Psoas muscle (tissue), 8 donors: Measurements from ENCODE around the gene CCDC57. TPM values are rescaled to one million over a fixed set of nuclear protein-coding genes. Genes with fewer than 3 reads are reported as not detected.

Experiments
- ATAC-seq, 4 donors: fragments of 200-7000 bp; cut with Tn5 transposase; one replicate each; pipeline ENCODE4 v1.9.1; 2020; ENCODE audit warnings: moderate library complexity in 3 of 4, mild to moderate bottlenecking in 2 of 4
- DNase-seq, 2 donors: peaks; one replicate each; pipeline ENCODE4 v3.0.0-alpha.2; 2020
- H3K27ac ChIP-seq: fragments of 200-600 bp; one replicate; pipeline ENCODE4 v1.8.0; 2022
- H3K27me3 ChIP-seq, 3 donors: fragments of 200-600 bp in 1 of 3; one replicate each; pipeline versions ENCODE4 v1.6.1 to v1.8.0; 2013 to 2022; ENCODE audit warnings: low read length in 2 of 3, mild to moderate bottlenecking in 2 of 3, moderate library complexity in 1 of 3; ENCODE audit not compliant: insufficient read depth in 3 of 3
- H3K36me3 ChIP-seq, 2 donors: fragments of 200-600 bp in 1 of 2; one replicate each; pipeline versions ENCODE4 v1.6.1 to v1.8.0; 2013 to 2022; ENCODE audit warnings: low read depth in 1 of 2, mild to moderate bottlenecking in 1 of 2, moderate library complexity in 1 of 2; ENCODE audit not compliant: insufficient read depth in 1 of 2
- H3K4me1 ChIP-seq: fragments of 200-600 bp; one replicate; pipeline ENCODE4 v1.8.0; 2022
- H3K4me3 ChIP-seq: fragments of 200-600 bp; one replicate; pipeline ENCODE4 v1.8.0; 2022; ENCODE audit warnings: mild to moderate bottlenecking
- H3K9me3 ChIP-seq: fragments of 200-600 bp; one replicate; pipeline ENCODE4 v1.8.0; 2022
- CTCF ChIP-seq: fragments of 200-600 bp; IDR thresholded peaks from one replicate; pipeline ENCODE4 v1.8.0; 2022; ENCODE audit warnings: antibody characterized with exemption
- WGBS, 3 donors: extraction: QIAGEN DNeasy Blood & Tissue Kit; methylation state at CpG; one replicate each; pipeline versions ENCODE4 v1.1.6 to v1.1.7; 2013; 5-methylcytosine and 5-hydroxymethylcytosine counted together
- intact Hi-C, 2 donors: fragments of 100-400 bp; cut with DNase I; formaldehyde crosslinking; loops; one replicate each; pipeline versions ENCODE4 v1.11.0 to v1.14.2; 2022
- polyA plus RNA-seq, 3 donors: library from polyadenylated mRNA; stranded (reverse); fragments of 200-250 nt; gene quantifications; one replicate each; pipeline ENCODE4 v1.2.3, GENCODE V29; 2013
- total RNA-seq, 4 donors: library from RNA; stranded (reverse); fragmentation: NEBNext Ultra II Directional in 2 of 4; extraction: Animal tissue kit (Norgen Biotek cat#: 25700) in 2 of 4; gene quantifications; one replicate each; pipeline versions ENCODE4 v1.2.1 to v1.2.4, GENCODE V29; 2021 to 2023
- donor health status: healthy with polysubstance abuse.
- donor health status: DM: no; HTN: no; CAD: no; lungs with moderate emphysema.
- donor health status: Bipolar disorder and iron deficiency.
- donor health status: healthy.
- donor health status: DM: yes; HTN: yes; CAD: no.
- donor health status: DM: no; HTN: no; CAD: no.
- donor health status: DM: no; HTN: no; CAD: no.
- donor health status: DM: yes; HTN: yes; CAD: no.

The CCDC57 gene
- total and polyA plus RNA-seq, 7 donors, result 7.2 to 15.3 (median 11.1) TPM

- TF ChIP-seq CTCF, result no peak
- intact Hi-C loops, result no loop called here
- Histone ChIP-seq H3K36me3 (peaks cover 0 to 21% of the 10 kb centered on the region in 2 donors), H3K9me3 (no peaks in the 10 kb centered on the region), H3K27ac (no peak overlapping the region), H3K27me3 (no peaks in the 10 kb centered on the region), H3K4me3 (no peak overlapping the region), H3K4me1 (peaks cover 5% of the 10 kb centered on the region)
- DNase-seq, result no peak
- WGBS, 3 donors, result 92% methylated on average over 22 to 23 of the region's 23 CpGs
- ATAC-seq, result no peak
Measured at GRCh38 chr17:82201498-82201910, 11.1 kb downstream of the CCDC57 start.

GRCh38 chr17:82200743-82201497 is 11.7 kb downstream of the CCDC57 start:
- ATAC-seq (no peak), DNase-seq (no peak)
- H3K27me3 ChIP-seq, result no peaks in the 10 kb centered on the region
- 85 to 90% (median 89%) methylated on average over 13 of the region's 13 CpGs for WGBS, 3 donors
- no peak for TF ChIP-seq CTCF
- no peak overlapping the region for H3K27ac ChIP-seq
- H3K9me3 ChIP-seq, result no peaks in the 10 kb centered on the region
- H3K4me3 ChIP-seq, result no peak overlapping the region
- H3K4me1 ChIP-seq, result peaks cover under 1% of the 10 kb centered on the region
- intact Hi-C loops, result no loop called here
- peaks cover 0 to 26% of the 10 kb centered on the region in 2 donors for H3K36me3 ChIP-seq

- no peaks in the 10 kb centered on the region for H3K4me1 ChIP-seq
- H3K9me3 ChIP-seq, result no peaks in the 10 kb centered on the region
- H3K27me3 ChIP-seq, result no peaks in the 10 kb centered on the region
- no peak for ATAC-seq
- no peak overlapping the region for H3K4me3 ChIP-seq
- DNase-seq, result no peak
- H3K36me3 ChIP-seq, result peaks cover 0 to 27% of the 10 kb centered on the region in 2 donors
- intact Hi-C loops, result no loop called here
- 92 to 94% (median 93%) methylated on average over 17 of the region's 17 CpGs for WGBS, 3 donors
- TF ChIP-seq CTCF, result no peak
- H3K27ac ChIP-seq, result no peak overlapping the region
Measured at GRCh38 chr17:82200135-82200534, 12.5 kb downstream of the CCDC57 start.

GRCh38 chr17:82199496-82199895 is 13.1 kb downstream of the CCDC57 start:
- Histone ChIP-seq H3K9me3 (no peaks in the 10 kb centered on the region), H3K36me3 (peaks cover 0 to 33% of the 10 kb centered on the region in 2 donors), H3K4me1 (no peaks in the 10 kb centered on the region), H3K27me3 (no peaks in the 10 kb centered on the region), H3K4me3 (no peak overlapping the region), H3K27ac (no peak overlapping the region)
- ATAC-seq (no peak), DNase-seq (no peak)
- 90 to 95% (median 92%) methylated on average over 12 of the region's 12 CpGs for WGBS, 3 donors
- TF ChIP-seq CTCF, result no peak
- intact Hi-C loops, result no loop called here

- no peak overlapping the region for H3K27ac ChIP-seq
- 89 to 92% (median 92%) methylated on average over 4 of the region's 4 CpGs for WGBS, 3 donors
- H3K4me1 ChIP-seq, result no peaks in the 10 kb centered on the region
- intact Hi-C loops, result no loop called here
- H3K36me3 ChIP-seq, result peaks cover 0 to 47% of the 10 kb centered on the region in 2 donors
- ATAC-seq (no peak), DNase-seq (no peak)
- no peak overlapping the region for H3K4me3 ChIP-seq
- no peaks in the 10 kb centered on the region for H3K27me3 ChIP-seq
- TF ChIP-seq CTCF, result no peak
- H3K9me3 ChIP-seq, result no peaks in the 10 kb centered on the region
Measured at GRCh38 chr17:82198092-82198491, 14.6 kb downstream of the CCDC57 start.
